Urothelium cell line (cell line): ENCODE results near the gene TMEM179B.
"Not testable (repeated sequence)": the region's sequence is repeated elsewhere in the genome, so short reads cannot be mapped to it uniquely, and the experiment has no call there.

Experiments
- DNase-seq: peaks from one replicate; pipeline ENCODE4 v3.0.0; 2011; ENCODE audit warnings: low spot score, mixed read lengths
- FAIRE-seq: peaks from 2 replicates; lab custom pipeline; 2011; peaks lifted over from hg19 to GRCh38; lab: Jason Lieb, UNC

TMEM179B gene

DNA sequence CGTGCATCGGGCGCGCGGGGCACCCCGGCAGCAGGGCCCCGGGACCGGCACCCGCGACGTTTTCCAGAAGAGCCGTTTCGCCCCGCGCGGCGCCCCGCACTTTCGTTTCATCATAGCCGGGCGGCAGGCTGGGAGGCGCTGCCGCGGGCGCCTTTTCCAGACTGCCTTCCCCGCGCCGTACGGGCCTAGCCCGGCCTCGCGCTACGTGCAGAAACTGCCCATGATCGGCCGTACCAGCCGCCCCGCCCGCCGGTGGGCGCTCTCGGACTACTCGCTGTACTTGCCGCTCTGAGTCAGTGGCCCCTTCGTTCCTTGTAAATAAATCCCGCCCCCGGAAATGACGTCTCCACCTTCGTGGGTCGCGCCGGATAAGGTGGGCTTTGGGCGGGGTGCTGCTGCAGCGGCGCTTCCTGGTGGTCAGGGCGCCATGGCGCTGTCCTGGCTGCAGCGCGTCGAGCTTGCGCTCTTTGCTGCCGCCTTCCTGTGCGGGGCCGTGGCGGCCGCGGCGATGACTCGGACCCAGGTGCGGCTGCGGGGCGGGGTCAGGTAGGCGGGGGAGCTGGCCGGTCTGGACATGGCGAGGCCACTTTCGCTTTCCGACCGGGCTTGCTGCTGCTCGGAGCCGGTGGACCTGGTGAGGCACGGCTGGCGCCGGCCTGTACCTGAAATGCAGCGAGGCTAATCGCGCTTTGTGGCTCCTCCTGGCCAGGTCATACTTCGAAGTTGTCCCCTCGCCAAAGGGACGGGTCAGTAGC, at the start of gene TMEM179B:
TMEM179B (plus strand) TSS at position 398 of the 755 bp plus-strand sequence; CDS start at position 428, 30 bp downstream.
- FAIRE-seq = peak; percentile 68
- DNase-seq = peak; percentile 96

- DNase-seq (no peak), FAIRE-seq (no peak)
These were observed 39.6 kb upstream of the TMEM179B start for GRCh38 chr11:62747475-62748160.

- not testable (repeated sequence) for DNase-seq, FAIRE-seq
These were observed 37.3 kb upstream of the TMEM179B start for GRCh38 chr11:62749931-62750330.

DNA sequence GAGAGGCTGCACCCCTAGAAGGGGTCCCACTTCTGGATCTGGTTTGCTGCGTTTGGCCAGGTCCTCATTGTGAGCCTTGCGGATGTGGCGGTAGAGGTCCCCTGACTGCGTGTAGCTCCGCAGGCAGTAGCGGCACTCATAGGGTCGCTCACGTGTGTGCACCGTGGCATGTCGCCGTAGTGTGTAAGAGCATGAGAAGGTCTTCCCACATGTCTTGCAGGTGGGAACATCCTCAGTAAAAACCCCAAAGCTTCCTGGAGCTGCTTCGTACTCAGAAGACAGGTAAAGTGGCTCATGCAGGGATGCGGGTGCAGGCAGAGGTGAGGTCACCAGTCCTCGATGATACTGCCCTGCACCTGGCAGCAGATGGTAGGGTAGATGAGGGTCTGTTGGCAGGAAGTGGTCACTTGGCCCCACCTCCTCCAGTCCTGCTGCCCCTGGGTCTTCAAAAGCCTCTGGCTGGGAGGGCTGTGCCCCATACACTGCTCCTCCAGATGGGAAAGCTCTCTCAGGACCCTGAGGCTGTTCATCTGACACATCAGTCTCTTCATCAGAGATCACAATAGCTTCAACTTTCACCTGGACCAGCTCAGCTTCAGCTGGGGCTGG, 34.9 kb upstream of the TMEM179B start:
- DNase-seq = no peak
- no peak for FAIRE-seq

GRCh38 chr11:62752994-62753735, 34.0 kb upstream of the TMEM179B start:
- DNase-seq (no peak), FAIRE-seq (no peak)

- peak; percentile 96 for DNase-seq
- peak; percentile 35 for FAIRE-seq
These were observed 33.2 kb upstream of the TMEM179B start, which contains the start of gene ZBTB3 for GRCh38 chr11:62753736-62754603. ZBTB3 (minus strand) TSS chr11:62754160; CDS start chr11:62753664, 496 bp downstream.

DNA sequence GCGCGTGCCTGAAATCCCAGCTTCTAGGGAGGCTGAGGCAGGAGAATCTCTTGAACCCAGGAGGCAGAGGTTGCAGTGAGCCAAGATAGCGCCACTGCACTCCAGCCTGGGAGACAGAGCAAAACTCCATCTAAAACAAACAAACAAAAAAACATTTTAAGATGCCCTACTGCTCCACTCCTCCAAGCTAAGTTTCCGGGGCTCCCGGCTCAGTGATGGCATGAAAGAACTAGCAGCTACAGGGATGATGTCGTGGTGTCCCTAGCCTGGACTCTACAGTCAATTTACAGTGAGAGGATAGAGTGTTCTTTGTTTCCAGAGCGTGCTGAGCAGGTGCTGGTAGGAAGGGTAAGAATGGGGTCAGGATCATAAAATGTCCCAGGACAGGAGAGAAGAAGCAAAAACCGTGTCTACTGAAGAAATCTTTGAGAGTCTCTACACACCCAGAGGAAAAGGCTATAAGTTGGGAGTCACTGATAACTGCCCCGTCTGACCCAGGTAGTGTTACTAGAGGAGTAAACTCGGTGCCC, 32.1 kb upstream of the TMEM179B start:
- no peak for DNase-seq
- no peak for FAIRE-seq

GRCh38 chr11:62757846-62758788, 29.1 kb upstream of the TMEM179B start:
- DNase-seq = no peak
- no peak for FAIRE-seq

DNA sequence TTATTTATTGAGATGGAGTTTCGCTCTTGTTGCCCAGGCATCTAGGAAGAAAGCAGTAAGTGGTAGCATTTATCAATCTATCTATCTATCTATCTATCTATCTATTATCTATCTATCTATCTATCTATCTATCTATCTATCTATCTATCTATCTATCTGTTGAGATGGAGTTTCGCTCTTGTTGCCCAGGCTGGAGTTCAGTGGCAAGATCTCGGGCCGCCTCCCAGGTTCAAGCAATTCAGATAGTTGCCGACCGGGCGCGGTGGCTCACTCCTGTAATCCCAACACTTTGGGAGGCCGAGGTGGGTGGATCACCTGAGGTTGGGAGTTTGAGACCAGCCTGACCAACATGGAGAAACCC, 26.4 kb upstream of the TMEM179B start:
- FAIRE-seq = not testable (repeated sequence)

DNA sequence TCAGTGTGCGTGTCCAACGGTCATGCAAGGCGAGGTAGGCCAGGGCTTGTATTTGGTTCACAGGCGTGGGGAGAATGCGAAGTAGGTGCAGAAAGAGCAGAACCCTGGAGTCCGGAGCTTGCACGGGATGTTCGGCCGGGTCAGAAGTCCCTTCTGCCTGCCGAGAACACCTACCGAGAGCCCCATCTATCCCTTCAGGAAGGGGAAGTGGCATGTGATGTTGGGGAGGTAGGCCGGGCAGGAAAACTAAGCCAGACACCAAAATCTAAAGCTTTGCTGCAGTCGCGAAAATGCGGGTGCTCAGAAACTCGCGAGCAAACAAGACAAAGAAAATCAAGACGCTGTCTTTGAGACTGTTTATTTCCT, 16.4 kb upstream of the TMEM179B start:
- DNase-seq (peak; percentile 33), FAIRE-seq (no peak)

More for the DNA sequence above, 26.4 kb upstream of the TMEM179B start:
- DNase-seq = not testable (repeated sequence)

DNA sequence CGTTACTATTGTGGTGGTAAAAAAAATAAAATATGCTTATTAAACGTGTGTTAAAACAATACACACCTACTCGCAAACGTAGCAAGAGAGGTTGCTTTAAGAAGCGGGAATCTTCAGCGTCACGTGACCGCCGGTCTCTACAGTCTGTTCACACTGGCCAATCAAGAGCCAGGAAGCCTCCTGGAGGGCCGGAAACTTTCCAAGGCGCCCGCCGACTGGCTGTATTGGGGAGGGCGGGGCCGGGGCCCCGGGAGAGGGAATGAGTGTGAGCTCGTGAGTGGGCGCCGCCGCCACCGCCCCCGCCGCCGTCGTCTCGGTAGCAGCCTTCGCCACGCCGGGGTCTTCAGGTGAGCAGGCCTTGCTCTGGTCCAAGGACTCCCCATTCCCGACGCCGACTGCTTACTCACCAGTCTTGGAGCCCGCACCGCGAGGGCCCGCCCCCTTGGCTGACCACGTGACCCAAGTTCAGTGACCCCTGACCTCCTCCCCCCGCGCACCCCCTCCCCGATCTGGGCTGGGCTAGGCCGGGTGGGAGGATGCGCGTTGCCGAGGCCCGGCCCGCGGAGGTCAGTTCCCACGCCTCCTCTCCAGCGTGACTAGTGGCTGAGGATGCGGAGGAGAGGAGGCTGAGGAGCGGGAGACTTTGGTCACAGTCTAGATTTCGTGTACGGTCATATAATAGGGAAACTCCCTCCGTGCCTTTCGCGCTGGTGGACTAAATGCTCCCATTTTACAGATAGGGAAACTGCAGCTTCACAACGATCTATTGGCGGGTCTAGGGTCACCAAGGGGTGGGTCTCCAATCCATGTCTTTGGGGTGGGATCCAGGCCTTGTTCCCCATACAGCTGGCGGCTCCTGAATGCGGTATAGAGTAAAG, 15.8 kb upstream of the TMEM179B start, which contains the start of gene TAF6L:
TAF6L (plus strand) TSS at position 253 of the 878 bp plus-strand sequence. CDS start 4,388 bp downstream, outside the sequence.
- DNase-seq (peak; percentile 97), FAIRE-seq (peak; percentile 58)

DNA sequence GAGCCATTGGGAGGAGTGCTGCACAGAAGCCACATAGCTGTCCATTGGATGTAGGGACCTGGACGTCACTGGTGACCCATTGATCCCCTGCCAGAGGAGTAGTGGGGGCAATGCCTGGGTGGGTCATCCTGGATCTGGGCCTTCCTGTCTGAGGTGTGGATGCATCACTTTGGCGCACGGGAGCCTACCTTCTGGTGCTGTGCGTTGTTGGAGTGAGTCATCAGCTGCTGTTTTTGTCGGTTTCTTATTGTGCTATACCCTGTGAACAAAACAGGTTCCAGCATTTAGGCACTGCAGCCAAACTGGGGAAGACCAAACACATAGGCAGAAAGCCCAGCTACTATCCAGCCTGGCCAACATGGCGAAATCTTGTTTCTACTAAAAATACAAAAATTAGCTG, 12.8 kb upstream of the TMEM179B start:
- DNase-seq = no peak
- FAIRE-seq = no peak

- DNase-seq (no peak), FAIRE-seq (no peak)
These were observed 11.6 kb upstream of the TMEM179B start for GRCh38 chr11:62775646-62776045.

DNA sequence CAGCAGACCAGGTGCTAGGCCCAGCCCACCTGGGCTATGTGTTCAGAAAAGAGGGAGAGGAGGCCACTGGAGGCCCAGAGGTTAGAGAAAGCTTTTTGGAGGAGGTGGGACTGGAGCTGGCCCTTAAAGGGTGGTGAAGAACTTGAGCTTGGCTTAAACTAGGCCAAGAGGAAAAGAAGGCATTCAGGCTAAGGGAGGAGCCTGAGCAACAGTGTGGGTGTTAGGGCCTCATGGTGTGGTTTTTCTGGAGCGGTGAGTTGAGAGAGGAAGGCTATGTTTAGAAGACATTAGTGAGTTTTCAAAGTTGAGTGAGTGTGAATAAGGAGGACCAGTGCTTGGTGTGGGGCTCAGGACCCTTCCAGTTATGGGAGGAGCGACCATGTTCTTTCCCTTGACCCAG, 9.8 kb upstream of the TMEM179B start:
- no peak for DNase-seq
- no peak for FAIRE-seq

DNA sequence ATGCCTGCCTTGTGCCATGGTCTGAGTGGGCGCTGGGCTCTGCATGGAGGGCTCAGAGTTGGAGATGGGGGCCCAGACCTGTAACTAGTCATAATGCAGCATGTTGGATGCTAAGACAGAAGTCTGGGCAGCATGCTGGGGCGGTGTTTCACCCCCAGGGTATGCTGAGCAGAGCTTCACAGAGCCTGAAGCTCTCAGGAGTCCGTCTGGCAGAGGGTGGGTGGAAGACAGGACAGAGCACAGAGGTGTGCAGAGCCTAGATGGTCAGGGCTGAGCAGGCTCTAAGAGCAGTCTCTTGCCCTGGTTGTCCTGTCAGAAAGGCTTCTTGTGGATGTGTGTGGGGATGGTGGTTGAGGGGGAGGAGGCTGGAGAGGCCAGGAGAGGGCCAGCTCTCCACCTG, 8.8 kb upstream of the TMEM179B start:
- DNase-seq (no peak), FAIRE-seq (no peak)

- FAIRE-seq = no peak
- no peak for DNase-seq
These were observed 4.4 kb upstream of the TMEM179B start for GRCh38 chr11:62782753-62783152.

GRCh38 chr11:62786318-62787004, 741 bp upstream of the TMEM179B start:
- FAIRE-seq = no peak
- peak; percentile 90 for DNase-seq
